ENCODE results near the gene HVCN1.

Gene HVCN1

DNA sequence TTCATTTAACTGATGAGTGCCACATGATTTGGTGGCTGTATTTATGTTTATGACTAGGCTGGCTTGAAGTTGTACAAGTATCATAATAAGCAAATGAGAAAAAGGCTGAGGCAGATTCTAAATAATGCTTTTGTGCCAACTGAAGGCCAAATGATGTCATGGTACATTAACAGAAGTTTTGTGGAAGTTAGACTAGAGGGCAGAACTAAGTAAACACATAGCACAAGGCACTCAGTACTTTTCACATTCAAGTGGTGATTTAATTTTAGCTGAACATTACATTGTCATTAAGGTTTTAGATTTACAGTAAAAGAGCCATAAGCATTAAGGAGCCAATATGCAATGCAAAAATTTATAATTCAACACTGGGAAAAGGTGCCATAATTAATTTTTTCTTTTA is 32.7 kb upstream of the HVCN1 start:
- no peak for ATAC-seq
- TF ChIP-seq ZNF565 (CRISPR knock-in tag; conservative IDR thresholded peaks at IDR 0.05; ENCODE audit: low read depth) (no peak), SNAI2 (CRISPR knock-in tag; IDR thresholded peaks at IDR 0.05) (no peak), ZNF8 (CRISPR knock-in tag; IDR thresholded peaks at IDR 0.05) (no peak), TSHZ2 (CRISPR knock-in tag; IDR thresholded peaks at IDR 0.05) (no peak), TOX (CRISPR knock-in tag; IDR thresholded peaks at IDR 0.05; ENCODE audit: borderline replicate concordance) (no peak), ZC3H10 (CRISPR knock-in tag; IDR thresholded peaks at IDR 0.05) (no peak), ZFP30 (CRISPR knock-in tag; IDR thresholded peaks at IDR 0.05) (no peak), TCF4 (CRISPR knock-in tag; IDR thresholded peaks at IDR 0.05; ENCODE audit: borderline replicate concordance) (no peak), RARB (CRISPR knock-in tag; IDR thresholded peaks at IDR 0.05) (no peak), GLIS3 (CRISPR knock-in tag; IDR thresholded peaks at IDR 0.05) (no peak), ZNF70 (CRISPR knock-in tag; IDR thresholded peaks at IDR 0.05) (no peak), BACH2 (CRISPR knock-in tag; IDR thresholded peaks at IDR 0.05; ENCODE audit: borderline replicate concordance) (no peak), ISL1 (CRISPR knock-in tag; IDR thresholded peaks at IDR 0.05) (no peak), ZFP3 (CRISPR knock-in tag; IDR thresholded peaks at IDR 0.05) (no peak)
- TF ChIP-seq, protein P1, sequence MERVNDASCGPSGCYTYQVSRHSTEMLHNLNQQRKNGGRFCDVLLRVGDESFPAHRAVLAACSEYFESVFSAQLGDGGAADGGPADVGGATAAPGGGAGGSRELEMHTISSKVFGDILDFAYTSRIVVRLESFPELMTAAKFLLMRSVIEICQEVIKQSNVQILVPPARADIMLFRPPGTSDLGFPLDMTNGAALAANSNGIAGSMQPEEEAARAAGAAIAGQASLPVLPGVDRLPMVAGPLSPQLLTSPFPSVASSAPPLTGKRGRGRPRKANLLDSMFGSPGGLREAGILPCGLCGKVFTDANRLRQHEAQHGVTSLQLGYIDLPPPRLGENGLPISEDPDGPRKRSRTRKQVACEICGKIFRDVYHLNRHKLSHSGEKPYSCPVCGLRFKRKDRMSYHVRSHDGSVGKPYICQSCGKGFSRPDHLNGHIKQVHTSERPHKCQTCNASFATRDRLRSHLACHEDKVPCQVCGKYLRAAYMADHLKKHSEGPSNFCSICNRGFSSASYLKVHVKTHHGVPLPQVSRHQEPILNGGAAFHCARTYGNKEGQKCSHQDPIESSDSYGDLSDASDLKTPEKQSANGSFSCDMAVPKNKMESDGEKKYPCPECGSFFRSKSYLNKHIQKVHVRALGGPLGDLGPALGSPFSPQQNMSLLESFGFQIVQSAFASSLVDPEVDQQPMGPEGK (CRISPR knock-in tag; IDR thresholded peaks at IDR 0.05; ENCODE audit: borderline replicate concordance): no peak

- no peak for ATAC-seq
Observed at GRCh38 chr12:110720516-110720915, 31.6 kb upstream of the HVCN1 start.

More at GRCh38 chr12:110720516-110720915, 31.6 kb upstream of the HVCN1 start:
- TF ChIP-seq ZC3H10 (CRISPR knock-in tag; IDR thresholded peaks at IDR 0.05) (no peak), ZFP30 (CRISPR knock-in tag; IDR thresholded peaks at IDR 0.05) (no peak), GLIS3 (CRISPR knock-in tag; IDR thresholded peaks at IDR 0.05) (no peak), ZNF8 (CRISPR knock-in tag; IDR thresholded peaks at IDR 0.05) (no peak), TSHZ2 (CRISPR knock-in tag; IDR thresholded peaks at IDR 0.05) (no peak), OSR1 (CRISPR knock-in tag; IDR thresholded peaks at IDR 0.05) (no peak), BACH2 (CRISPR knock-in tag; IDR thresholded peaks at IDR 0.05; ENCODE audit: borderline replicate concordance) (no peak), TOX (CRISPR knock-in tag; IDR thresholded peaks at IDR 0.05; ENCODE audit: borderline replicate concordance) (no peak), RARB (CRISPR knock-in tag; IDR thresholded peaks at IDR 0.05) (no peak), ARNTL (CRISPR knock-in tag; IDR thresholded peaks at IDR 0.05; ENCODE audit: borderline replicate concordance, low read depth) (no peak), CSDC2 (CRISPR knock-in tag; IDR thresholded peaks at IDR 0.05) (no peak), ZFP3 (CRISPR knock-in tag; IDR thresholded peaks at IDR 0.05) (no peak), CREB5 (CRISPR knock-in tag; IDR thresholded peaks at IDR 0.05; ENCODE audit: low read depth) (no peak), ZNF70 (CRISPR knock-in tag; IDR thresholded peaks at IDR 0.05) (no peak), ISL1 (CRISPR knock-in tag; IDR thresholded peaks at IDR 0.05) (no peak)
- TF ChIP-seq, protein P2, sequence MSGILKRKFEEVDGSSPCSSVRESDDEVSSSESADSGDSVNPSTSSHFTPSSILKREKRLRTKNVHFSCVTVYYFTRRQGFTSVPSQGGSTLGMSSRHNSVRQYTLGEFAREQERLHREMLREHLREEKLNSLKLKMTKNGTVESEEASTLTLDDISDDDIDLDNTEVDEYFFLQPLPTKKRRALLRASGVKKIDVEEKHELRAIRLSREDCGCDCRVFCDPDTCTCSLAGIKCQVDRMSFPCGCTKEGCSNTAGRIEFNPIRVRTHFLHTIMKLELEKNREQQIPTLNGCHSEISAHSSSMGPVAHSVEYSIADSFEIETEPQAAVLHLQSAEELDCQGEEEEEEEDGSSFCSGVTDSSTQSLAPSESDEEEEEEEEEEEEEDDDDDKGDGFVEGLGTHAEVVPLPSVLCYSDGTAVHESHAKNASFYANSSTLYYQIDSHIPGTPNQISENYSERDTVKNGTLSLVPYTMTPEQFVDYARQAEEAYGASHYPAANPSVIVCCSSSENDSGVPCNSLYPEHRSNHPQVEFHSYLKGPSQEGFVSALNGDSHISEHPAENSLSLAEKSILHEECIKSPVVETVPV (CRISPR knock-in tag; IDR thresholded peaks at IDR 0.05): no peak
- TF ChIP-seq, protein P1 (CRISPR knock-in tag; IDR thresholded peaks at IDR 0.05; ENCODE audit: borderline replicate concordance): no peak

Data from SK-N-SH treated with all-trans-retinoic acid at 6 μM for 48 hours (cell line).